Stimulated activated CD4-positive, alpha-beta T cell treated with anti-CD3 and anti-CD28 coated beads, TNF-alpha, amount 100 ng/mL, for 24 hours (primary cell): ENCODE measurements around the gene BTF3.
"Not testable (repeated sequence)": the region's sequence is repeated elsewhere in the genome, so short reads cannot be mapped to it uniquely, and the experiment has no call there.

Source experiments
- DNase-seq, 3 experiments: peaks; one replicate each; pipeline ENCODE4 v3.0.0-alpha.2; 2020; ENCODE audit warnings: low read depth in 3 of 3

BTF3 gene

GRCh38 chr5:73498057-73498992 is at the start of gene BTF3:
Gene BTF3 (plus strand): TSS chr5:73498442. CDS start chr5:73498668, 226 bp downstream.
- DNase-seq = peak; percentile 85 to 93 (median 85)

GRCh38 chr5:73448463-73449136 is 49.6 kb upstream of the BTF3 start, which contains the start of gene FOXD1:
Gene FOXD1 (minus strand): TSS chr5:73448777. CDS start chr5:73448362, 415 bp downstream.
- peak in 1 of 3 experiments; percentile 49 for DNase-seq

GRCh38 chr5:73450137-73450536 is 48.1 kb upstream of the BTF3 start:
- no peak for DNase-seq

- no peak for DNase-seq
These were observed 47.5 kb upstream of the BTF3 start for GRCh38 chr5:73450672-73451223.

- peak; percentile 20 to 65 (median 34) for DNase-seq
These were observed 46.8 kb upstream of the BTF3 start for GRCh38 chr5:73451224-73452130.

GRCh38 chr5:73452215-73452614 is 46.0 kb upstream of the BTF3 start:
- no peak for DNase-seq

- no peak for DNase-seq
These were observed 43.7 kb upstream of the BTF3 start for GRCh38 chr5:73454379-73455036.

- not testable (repeated sequence) for DNase-seq
These were observed 41.8 kb upstream of the BTF3 start for GRCh38 chr5:73456462-73456861.

GRCh38 chr5:73459366-73459765 is 38.9 kb upstream of the BTF3 start:
- no peak for DNase-seq

- DNase-seq = no peak
These were observed 38.1 kb upstream of the BTF3 start for GRCh38 chr5:73460133-73460532.

GRCh38 chr5:73464016-73464745 is 34.1 kb upstream of the BTF3 start:
- no peak for DNase-seq

- DNase-seq = not testable (repeated sequence)
These were observed 29.6 kb upstream of the BTF3 start for GRCh38 chr5:73468638-73469037.

GRCh38 chr5:73469878-73470277 is 28.4 kb upstream of the BTF3 start:
- DNase-seq = no peak

- no peak for DNase-seq
These were observed 26.6 kb upstream of the BTF3 start for GRCh38 chr5:73471654-73472053.

GRCh38 chr5:73472116-73472515 is 26.1 kb upstream of the BTF3 start:
- DNase-seq = no peak

GRCh38 chr5:73480500-73480899 is 17.7 kb upstream of the BTF3 start:
- DNase-seq = no peak

- DNase-seq = no peak
These were observed 15.7 kb upstream of the BTF3 start for GRCh38 chr5:73482383-73483136.

GRCh38 chr5:73483676-73484075 is 14.6 kb upstream of the BTF3 start:
- no peak for DNase-seq

- no peak for DNase-seq
These were observed 13.7 kb upstream of the BTF3 start for GRCh38 chr5:73484511-73484910.
